GM18873 (cell line): ENCODE data around the gene KCNQ5.
"Not testable (repeated sequence)": the region's sequence is repeated elsewhere in the genome, so short reads cannot be mapped to it uniquely, and the experiment has no call there.

ENCODE experiments used
- ATAC-seq: cut with Tn5 transposase; IDR thresholded peaks from one replicate; pipeline ENCODE4 v1.9.1; 2021; ENCODE audit warnings: mild to moderate bottlenecking, moderate library complexity, moderate number of reproducible peaks; ENCODE audit not compliant: unreplicated experiment, low FRiP score

KCNQ5 gene

GRCh38 chr6:73203098-73203497 is 581.2 kb downstream of the KCNQ5 start:
- ATAC-seq, result no peak

GRCh38 chr6:73204252-73204651 is 582.4 kb downstream of the KCNQ5 start:
- no peak for ATAC-seq

- no peak for ATAC-seq
These were observed 585.5 kb downstream of the KCNQ5 start for GRCh38 chr6:73207221-73207837.

- no peak for ATAC-seq
These were observed 587.3 kb downstream of the KCNQ5 start for GRCh38 chr6:73209117-73209516.

GRCh38 chr6:73216859-73217258 is 595.0 kb downstream of the KCNQ5 start:
- no peak for ATAC-seq

GRCh38 chr6:73225396-73225795 is 603.5 kb downstream of the KCNQ5 start, which contains the start of gene KHDC1L:
KHDC1L (minus strand) TSS chr6:73225496; CDS start chr6:73225408, 88 bp downstream.
- ATAC-seq, result no peak

- ATAC-seq, result no peak
These were observed 605.9 kb downstream of the KCNQ5 start for GRCh38 chr6:73227606-73228255.

GRCh38 chr6:73231986-73232391 is 610.1 kb downstream of the KCNQ5 start:
- ATAC-seq, result no peak

- no peak for ATAC-seq
These were observed 611.2 kb downstream of the KCNQ5 start for GRCh38 chr6:73233048-73233447.

- not testable (repeated sequence) for ATAC-seq
These were observed 612.1 kb downstream of the KCNQ5 start for GRCh38 chr6:73233971-73234370.

GRCh38 chr6:73234733-73235132 is 612.9 kb downstream of the KCNQ5 start:
- no peak for ATAC-seq

GRCh38 chr6:73236144-73236750 is 614.4 kb downstream of the KCNQ5 start:
- ATAC-seq, result no peak

- ATAC-seq, result no peak
These were observed 618.9 kb downstream of the KCNQ5 start for GRCh38 chr6:73240730-73241129.

- ATAC-seq, result no peak
These were observed 620.1 kb downstream of the KCNQ5 start for GRCh38 chr6:73242001-73242400.
